Activated T-cell treated with anti-CD3 and anti-CD28 coated beads for 24 hours (primary cell): Measurements from ENCODE around the gene KIAA0513.

ENCODE experiments used
- DNase-seq: peaks from one replicate; pipeline ENCODE4 v3.0.0-alpha.2; 2020; ENCODE audit warnings: low read depth

Gene KIAA0513

GRCh38 chr16:85137323-85138072 lies 109.9 kb downstream of the KIAA0513 start:
- no peak for DNase-seq

GRCh38 chr16:85138073-85138824 lies 110.7 kb downstream of the KIAA0513 start:
- DNase-seq, result no peak

DNA sequence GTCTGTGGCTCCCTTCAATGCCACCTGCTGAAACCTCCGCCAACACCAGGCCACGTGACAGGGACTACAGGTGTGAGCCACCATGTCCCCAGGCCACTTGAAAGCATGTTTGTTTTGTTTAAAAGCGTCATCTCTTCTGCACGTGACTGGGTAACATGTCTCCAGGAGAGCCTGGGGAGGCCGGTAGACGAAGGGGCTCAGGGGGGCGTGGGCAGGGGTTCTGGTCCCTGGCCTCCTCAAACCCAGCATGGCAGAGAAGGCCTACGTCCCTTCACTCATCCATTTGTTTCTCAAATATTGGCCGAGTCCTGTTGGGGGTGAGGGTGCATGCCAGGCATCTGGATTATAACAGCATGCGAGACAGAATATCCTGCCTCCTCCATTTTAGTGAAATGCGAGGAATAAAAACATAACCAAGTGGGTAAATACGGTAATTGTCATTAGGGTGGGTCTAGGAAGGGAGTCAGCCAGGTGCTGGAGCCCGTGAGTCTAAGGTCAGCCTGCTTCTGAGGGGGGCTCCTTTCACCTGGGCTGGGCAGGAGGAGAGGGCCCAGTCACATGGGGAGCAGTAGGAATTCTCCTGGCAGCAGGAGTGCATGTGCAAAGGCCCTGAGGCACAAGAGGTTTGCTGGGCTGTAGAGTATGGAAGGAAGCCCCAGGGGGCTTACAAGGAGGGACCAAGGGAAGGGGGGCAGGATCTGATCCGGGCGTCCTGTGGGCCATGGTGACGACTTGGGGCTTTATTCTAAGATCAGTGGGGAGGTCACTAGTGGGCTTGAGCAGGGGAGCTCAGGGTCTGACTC lies 111.4 kb downstream of the KIAA0513 start:
- DNase-seq, result no peak

GRCh38 chr16:85139881-85140339 lies 112.3 kb downstream of the KIAA0513 start:
- DNase-seq, result no peak

DNA sequence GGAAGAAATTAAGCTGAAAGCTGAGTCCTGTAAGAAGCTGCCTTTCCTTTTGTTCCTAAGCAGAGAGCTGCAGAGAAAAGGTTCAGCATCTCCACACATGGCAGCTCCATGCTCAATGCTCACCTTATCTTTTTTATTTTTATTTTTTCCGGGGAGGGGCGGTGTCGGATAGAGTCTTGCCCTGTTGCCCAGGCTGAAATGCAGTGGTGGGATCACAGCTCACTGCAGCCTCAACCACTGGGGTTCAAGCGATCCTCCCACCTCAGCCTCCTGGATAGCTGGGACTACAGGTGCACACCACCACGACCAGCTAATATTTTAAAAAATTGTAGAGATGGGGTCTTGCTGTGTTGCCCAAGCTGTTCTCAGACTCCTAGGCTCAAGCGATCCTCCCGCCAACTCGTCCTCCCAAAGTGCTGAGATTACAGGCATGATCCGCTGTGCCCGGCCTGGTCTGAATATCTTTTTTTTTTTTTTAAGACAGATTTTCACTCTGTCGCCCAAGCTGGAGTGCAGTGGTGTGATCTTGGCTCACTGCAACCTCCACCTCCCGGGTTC lies 112.9 kb downstream of the KIAA0513 start:
- no peak for DNase-seq

GRCh38 chr16:85141491-85142128 lies 114.0 kb downstream of the KIAA0513 start:
- DNase-seq, result no peak

GRCh38 chr16:85142129-85142513 lies 114.5 kb downstream of the KIAA0513 start:
- DNase-seq, result no peak

GRCh38 chr16:85142771-85143211 lies 115.2 kb downstream of the KIAA0513 start:
- no peak for DNase-seq
